Activated CD4-positive, alpha-beta T cell treated with anti-CD3 and anti-CD28 coated beads for 1 hour (primary cell): ENCODE data around the gene GRK5.

Experiments used
- DNase-seq: peaks from one replicate; pipeline ENCODE4 v3.0.0-alpha.2; 2020

Gene GRK5

GRCh38 chr10:119347181-119347974 is 140.0 kb downstream of the GRK5 start:
- DNase-seq: no peak

GRCh38 chr10:119348106-119348505 is 140.7 kb downstream of the GRK5 start:
- no peak for DNase-seq

- DNase-seq: no peak
These were observed 141.3 kb downstream of the GRK5 start for GRCh38 chr10:119348516-119349240.

- DNase-seq: no peak
These were observed 142.0 kb downstream of the GRK5 start for GRCh38 chr10:119349341-119349740.

- DNase-seq: no peak
These were observed 142.6 kb downstream of the GRK5 start for GRCh38 chr10:119349937-119350501.

GRCh38 chr10:119350502-119351097 is 143.2 kb downstream of the GRK5 start:
- no peak for DNase-seq

GRCh38 chr10:119351189-119351588 is 143.8 kb downstream of the GRK5 start:
- no peak for DNase-seq

- no peak for DNase-seq
These were observed 144.7 kb downstream of the GRK5 start for GRCh38 chr10:119352042-119352441.

GRCh38 chr10:119352807-119353206 is 145.4 kb downstream of the GRK5 start:
- DNase-seq: no peak

- no peak for DNase-seq
These were observed 146.1 kb downstream of the GRK5 start for GRCh38 chr10:119353421-119353820.

GRCh38 chr10:119355930-119356329 is 148.6 kb downstream of the GRK5 start:
- DNase-seq: no peak

GRCh38 chr10:119357412-119358151 is 150.2 kb downstream of the GRK5 start:
- no peak for DNase-seq

- no peak for DNase-seq
These were observed 150.8 kb downstream of the GRK5 start for GRCh38 chr10:119358152-119358512.

GRCh38 chr10:119358567-119358966 is 151.2 kb downstream of the GRK5 start:
- DNase-seq: no peak

- DNase-seq: no peak
These were observed 151.7 kb downstream of the GRK5 start for GRCh38 chr10:119359025-119359424.

- DNase-seq: no peak
These were observed 153.0 kb downstream of the GRK5 start for GRCh38 chr10:119360181-119360921.

GRCh38 chr10:119361037-119361436 is 153.7 kb downstream of the GRK5 start:
- no peak for DNase-seq

- no peak for DNase-seq
These were observed 154.8 kb downstream of the GRK5 start for GRCh38 chr10:119362122-119362521.

GRCh38 chr10:119364645-119365600 is 157.6 kb downstream of the GRK5 start:
- DNase-seq: no peak

- no peak for DNase-seq
These were observed 158.6 kb downstream of the GRK5 start for GRCh38 chr10:119365773-119366599.
